ENCODE measurements around the gene MLN.

Gene MLN

DNA sequence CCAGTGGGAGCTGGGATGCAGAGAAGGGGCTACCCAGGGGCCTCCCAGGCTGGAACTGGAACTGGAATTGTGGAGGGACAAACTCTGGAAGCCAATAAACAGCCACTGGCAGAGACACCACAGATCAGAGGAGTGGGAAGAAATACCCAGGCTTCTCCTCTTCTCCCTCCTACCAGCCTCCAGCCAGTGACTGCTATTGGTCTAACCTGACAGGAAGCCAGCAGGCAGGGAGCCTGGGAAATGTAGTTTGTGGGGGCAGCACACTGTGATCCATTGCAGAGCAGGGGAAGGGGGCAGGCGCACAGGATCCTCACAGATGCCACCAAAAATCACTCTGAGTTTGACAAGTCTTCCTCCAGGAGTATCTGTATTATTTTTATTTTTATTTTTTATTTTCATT lies 12.1 kb upstream of the MLN start:
- peak; percentile 18 for DNase-seq (ENCODE audit: low read depth)
- H3K4me3 ChIP-seq (ENCODE audit: control insufficient read depth, low read depth, low read length), result no peak overlapping the region
- TF ChIP-seq, protein P1, sequence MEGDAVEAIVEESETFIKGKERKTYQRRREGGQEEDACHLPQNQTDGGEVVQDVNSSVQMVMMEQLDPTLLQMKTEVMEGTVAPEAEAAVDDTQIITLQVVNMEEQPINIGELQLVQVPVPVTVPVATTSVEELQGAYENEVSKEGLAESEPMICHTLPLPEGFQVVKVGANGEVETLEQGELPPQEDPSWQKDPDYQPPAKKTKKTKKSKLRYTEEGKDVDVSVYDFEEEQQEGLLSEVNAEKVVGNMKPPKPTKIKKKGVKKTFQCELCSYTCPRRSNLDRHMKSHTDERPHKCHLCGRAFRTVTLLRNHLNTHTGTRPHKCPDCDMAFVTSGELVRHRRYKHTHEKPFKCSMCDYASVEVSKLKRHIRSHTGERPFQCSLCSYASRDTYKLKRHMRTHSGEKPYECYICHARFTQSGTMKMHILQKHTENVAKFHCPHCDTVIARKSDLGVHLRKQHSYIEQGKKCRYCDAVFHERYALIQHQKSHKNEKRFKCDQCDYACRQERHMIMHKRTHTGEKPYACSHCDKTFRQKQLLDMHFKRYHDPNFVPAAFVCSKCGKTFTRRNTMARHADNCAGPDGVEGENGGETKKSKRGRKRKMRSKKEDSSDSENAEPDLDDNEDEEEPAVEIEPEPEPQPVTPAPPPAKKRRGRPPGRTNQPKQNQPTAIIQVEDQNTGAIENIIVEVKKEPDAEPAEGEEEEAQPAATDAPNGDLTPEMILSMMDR (conservative IDR thresholded peaks at IDR 0.05; ENCODE audit: control insufficient read depth, insufficient read depth, low read depth, low read length), result no peak

DNA sequence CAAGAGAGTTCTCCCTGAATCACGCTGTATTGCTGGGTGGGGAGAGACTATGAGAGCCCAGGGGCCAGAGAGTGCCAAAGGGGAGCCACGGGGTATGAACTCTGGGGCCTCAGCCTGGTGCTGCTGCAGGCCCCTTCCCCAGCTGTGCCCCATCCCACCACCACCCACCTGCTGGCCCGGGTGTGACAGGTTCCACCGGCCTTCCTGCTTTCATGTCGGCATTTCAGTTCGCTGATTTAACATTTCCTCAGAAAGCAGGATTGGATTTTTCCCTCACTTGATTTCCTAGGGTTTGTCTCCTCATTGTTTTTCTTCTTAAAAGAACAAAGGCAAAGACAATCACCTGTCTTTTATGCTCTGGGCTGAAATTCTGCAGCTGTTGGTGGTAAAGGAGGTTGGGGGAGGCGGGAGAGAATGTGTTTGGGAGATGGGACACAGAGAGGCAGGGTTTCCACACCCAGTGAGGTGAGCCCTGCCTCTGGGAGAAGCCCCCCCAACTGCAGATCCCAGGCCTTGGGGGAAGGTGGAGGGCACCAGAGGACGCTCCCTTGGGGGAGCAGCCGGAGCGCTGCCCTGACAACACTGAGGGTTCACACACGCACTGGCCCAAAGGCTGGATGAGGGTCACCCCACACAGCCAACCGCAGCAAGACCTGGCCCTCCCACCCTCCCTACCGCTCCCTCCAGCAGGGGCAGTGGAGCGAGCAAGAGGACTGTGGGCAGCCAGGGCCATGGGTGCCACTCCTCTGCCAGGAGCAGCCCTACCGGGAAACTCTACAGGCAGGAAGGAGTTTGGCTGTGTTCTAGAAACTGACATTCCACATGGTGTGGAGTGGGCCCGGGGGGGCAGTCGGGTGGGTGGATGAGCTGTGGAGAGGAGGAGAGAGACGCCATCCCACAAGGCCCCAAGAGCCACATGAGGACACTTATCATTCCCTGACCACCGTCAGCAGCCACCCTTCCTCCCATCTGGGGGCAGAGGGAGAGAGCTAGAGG lies 10.5 kb upstream of the MLN start:
- DNase-seq (ENCODE audit: low read depth), result no peak

DNA sequence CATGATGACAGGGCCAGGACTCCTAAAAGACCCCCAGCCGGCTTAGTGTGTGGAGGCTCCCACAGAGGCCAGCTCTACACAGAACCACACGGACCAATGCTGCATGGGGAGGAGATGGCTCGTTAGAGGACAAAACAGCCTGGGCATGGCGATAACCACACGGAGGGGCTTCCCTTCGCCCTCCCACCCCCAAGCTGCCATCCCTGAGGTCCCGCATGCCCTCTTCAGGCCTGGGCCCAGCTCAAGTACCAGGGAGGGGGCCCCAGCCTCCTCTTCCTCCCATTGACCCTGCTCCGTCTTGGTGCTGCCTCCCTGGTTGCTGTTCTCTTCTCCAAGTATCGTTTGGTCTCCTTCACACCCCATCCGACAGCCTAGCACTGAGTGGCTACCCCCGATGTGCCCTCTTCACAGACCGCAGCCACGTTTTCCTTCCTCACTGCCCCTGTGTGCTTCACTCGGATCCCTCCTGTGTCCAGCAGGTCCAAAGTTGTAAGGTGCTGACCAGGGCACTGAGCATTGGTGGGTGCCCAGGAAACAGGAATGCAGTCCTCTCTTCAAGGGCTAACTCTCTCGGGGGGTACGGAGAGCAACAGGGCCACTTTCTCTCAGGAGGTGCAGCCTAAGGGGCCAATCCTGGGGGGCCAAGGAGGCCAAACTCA lies 9.6 kb upstream of the MLN start:
- TF ChIP-seq, protein P1 (conservative IDR thresholded peaks at IDR 0.05; ENCODE audit: control insufficient read depth, insufficient read depth, low read depth, low read length), result no peak
- no peak overlapping the region for H3K4me3 ChIP-seq (ENCODE audit: control insufficient read depth, low read depth, low read length)
- DNase-seq (ENCODE audit: low read depth), result no peak

More for the DNA sequence above, 10.5 kb upstream of the MLN start:
- TF ChIP-seq, protein P1 (conservative IDR thresholded peaks at IDR 0.05; ENCODE audit: control insufficient read depth, insufficient read depth, low read depth, low read length), result no peak
- H3K4me3 ChIP-seq (ENCODE audit: control insufficient read depth, low read depth, low read length), result no peak overlapping the region

DNA sequence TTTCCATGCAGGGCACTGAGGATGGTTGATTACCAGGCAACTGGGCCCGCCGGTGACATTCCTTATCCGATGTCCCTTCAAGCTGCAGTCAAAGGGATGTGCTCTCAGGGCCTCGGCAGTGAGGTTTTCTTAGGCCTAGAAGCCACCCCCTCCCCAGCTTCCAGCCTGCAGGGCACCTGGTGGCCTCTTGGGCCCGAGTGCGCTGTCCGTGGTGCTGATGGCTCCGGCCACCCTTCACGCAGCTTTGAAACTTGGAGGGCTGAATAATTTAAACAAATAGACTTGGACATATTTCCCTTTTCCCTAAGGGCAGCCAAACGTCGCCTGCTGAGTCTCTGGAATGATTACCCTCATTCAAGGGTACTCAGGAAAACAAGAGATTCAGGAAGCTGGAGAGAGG lies 8.9 kb upstream of the MLN start:
- TF ChIP-seq, protein P1 (conservative IDR thresholded peaks at IDR 0.05; ENCODE audit: control insufficient read depth, insufficient read depth, low read depth, low read length), result peak; percentile 27
- H3K4me3 ChIP-seq (ENCODE audit: control insufficient read depth, low read depth, low read length), result no peak overlapping the region
- peak; percentile 40 for DNase-seq (ENCODE audit: low read depth)

DNA sequence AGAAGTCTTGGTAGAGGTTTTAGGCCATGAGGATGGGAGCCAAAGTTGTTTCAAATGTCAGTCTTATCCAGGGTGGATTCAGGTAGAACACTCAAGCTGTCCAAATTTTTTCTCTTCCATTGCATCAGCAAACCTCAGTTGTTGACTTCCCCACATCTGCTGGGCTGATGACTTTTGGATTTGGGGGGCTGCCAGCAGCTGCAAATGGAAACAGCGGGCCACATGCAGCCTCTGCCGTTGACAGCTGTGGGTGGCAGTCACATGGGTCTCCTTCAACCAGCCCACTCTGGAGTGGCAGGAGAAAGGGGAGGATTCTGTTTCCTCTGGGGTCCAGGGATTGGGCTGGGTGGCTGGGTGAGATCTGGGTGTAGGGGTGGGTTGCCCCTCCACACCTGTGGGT lies 5.8 kb upstream of the MLN start:
- no peak overlapping the region for H3K4me3 ChIP-seq (ENCODE audit: control insufficient read depth, low read depth, low read length)
- TF ChIP-seq, protein P1 (conservative IDR thresholded peaks at IDR 0.05; ENCODE audit: control insufficient read depth, insufficient read depth, low read depth, low read length), result no peak
- no peak for DNase-seq (ENCODE audit: low read depth)

DNA sequence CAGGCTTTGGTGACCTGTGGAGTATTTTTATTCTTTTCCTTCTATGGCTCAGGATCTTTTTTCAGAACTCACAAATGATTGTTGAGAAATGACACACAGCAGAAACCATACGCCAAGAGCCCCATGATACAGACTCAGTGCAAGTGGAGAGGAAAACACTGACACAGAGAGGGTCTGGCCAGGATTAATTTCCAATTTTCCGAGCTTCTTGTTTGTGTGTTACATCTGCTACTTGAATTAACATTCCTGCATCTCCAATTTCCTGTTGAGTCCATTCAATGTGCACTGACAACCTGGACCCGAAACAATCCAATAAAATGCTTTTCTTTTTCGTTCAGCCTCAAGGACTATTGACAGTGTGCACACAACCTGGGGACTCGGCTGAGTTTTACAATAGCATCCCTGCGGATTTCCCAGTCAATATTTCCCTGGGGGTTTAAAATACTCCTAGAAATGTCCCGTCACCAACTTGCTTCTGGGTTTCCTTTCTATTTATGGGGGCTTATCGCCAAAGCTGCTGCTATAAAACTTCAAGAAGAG lies 4.9 kb upstream of the MLN start:
- TF ChIP-seq, protein P1 (conservative IDR thresholded peaks at IDR 0.05; ENCODE audit: control insufficient read depth, insufficient read depth, low read depth, low read length), result no peak
- no peak for DNase-seq (ENCODE audit: low read depth)
- H3K4me3 ChIP-seq (ENCODE audit: control insufficient read depth, low read depth, low read length), result no peak overlapping the region
